Fibroblast of lung (primary cell): ENCODE data around the gene MROH7. TPM values are rescaled to one million over a fixed set of nuclear protein-coding genes. Genes with fewer than 3 reads are reported as not detected.

Experiments
- DNase-seq, 2 donors: peaks; one replicate each; pipeline versions ENCODE4 v3.0.0 to v3.0.0-alpha.2; 2010; ENCODE audit warnings: low read depth in 2 of 2
- H2AFZ ChIP-seq: 2 replicates; pipeline ENCODE4 v1.5.1; 2012; ENCODE audit warnings: low read length, control low read depth, inconsistent platforms
- H3K27ac ChIP-seq: 2 replicates; pipeline ENCODE4 v1.5.1; 2011; ENCODE audit warnings: low read length, control low read depth; ENCODE audit not compliant: insufficient read depth
- H3K27me3 ChIP-seq: 2 replicates; pipeline ENCODE4 v1.5.1; 2011; ENCODE audit warnings: mild to moderate bottlenecking, low read length; ENCODE audit not compliant: control insufficient read depth, insufficient read depth
- H3K36me3 ChIP-seq: 2 replicates; pipeline ENCODE4 v1.5.1; 2011; ENCODE audit warnings: low read length; ENCODE audit not compliant: control insufficient read depth, insufficient read depth
- H3K4me1 ChIP-seq: 2 replicates; pipeline ENCODE4 v1.5.1; 2011; ENCODE audit warnings: low read length; ENCODE audit not compliant: control insufficient read depth, insufficient read depth; ENCODE audit errors: extremely low read depth
- H3K4me2 ChIP-seq: 2 replicates; pipeline ENCODE4 v1.5.1; 2011; ENCODE audit warnings: low read length, control low read depth; ENCODE audit not compliant: insufficient read depth; ENCODE audit errors: extremely low read depth
- H3K4me3 ChIP-seq, 4 experiments: fragments of 200-600 bp in 1 of 4; sonication (generic) in 1 of 4; replicated peaks in 1 of 4; 2 replicates each; pipeline ENCODE4 v1.5.1; 2011 to 2016; ENCODE audit warnings: low read length in 4 of 4, low read depth in 3 of 4, mild to moderate bottlenecking in 3 of 4, control low read depth in 2 of 4, inconsistent platforms in 1 of 4, mixed read lengths in 1 of 4; ENCODE audit not compliant: insufficient read depth in 1 of 4; ENCODE audit errors: control extremely low read depth in 1 of 4
- H3K79me2 ChIP-seq: 2 replicates; pipeline ENCODE4 v1.5.1; 2012; ENCODE audit warnings: mild to moderate bottlenecking, low read length, inconsistent platforms; ENCODE audit not compliant: control insufficient read depth, insufficient read depth
- H3K9ac ChIP-seq: 2 replicates; pipeline ENCODE4 v1.5.1; 2011; ENCODE audit warnings: mild to moderate bottlenecking, low read length, control low read depth; ENCODE audit not compliant: insufficient read depth
- H3K9me3 ChIP-seq: 2 replicates; pipeline ENCODE4 v1.5.1; 2012; ENCODE audit warnings: low read depth, low read length; ENCODE audit not compliant: control insufficient read depth, insufficient read depth
- H4K20me1 ChIP-seq: 2 replicates; pipeline ENCODE4 v1.5.1; 2011; ENCODE audit warnings: low read length; ENCODE audit not compliant: control insufficient read depth, insufficient read depth; ENCODE audit errors: extremely low read depth
- EZH2 ChIP-seq: IDR thresholded peaks from 2 replicates; pipeline ENCODE4 v1.5.1; 2012; ENCODE audit warnings: low read length, control low read depth, mild to moderate bottlenecking; ENCODE audit errors: missing control alignments
- polyA plus RNA-seq, 2 donors: library from polyadenylated mRNA; depleted of rRNA in 1 of 2; stranded (reverse) in 1 of 2; unstranded in 1 of 2; fragments of >200 nt; gene quantifications; 2 replicates each; pipeline ENCODE4 v1.2.1, GENCODE V29; 2011 to 2012; ENCODE audit warnings: missing spikeins in 1 of 2
- total RNA-seq: library from RNA; depleted of rRNA; stranded (reverse); fragments of >200 nt; gene quantifications from 2 replicates; pipeline ENCODE4 v1.2.1, GENCODE V29; 2014
- TF ChIP-seq, protein P1 (sequence below), 2 donors: IDR thresholded peaks in 1 of 2; conservative IDR thresholded peaks in 1 of 2; 1 replicate in 1 of 2; 2 replicates in 1 of 2; pipeline ENCODE4 v1.5.1; 2011 to 2012; ENCODE audit warnings: low read length in 2 of 2, control low read depth in 1 of 2, inconsistent platforms in 1 of 2, low read depth in 1 of 2, mild to moderate bottlenecking in 1 of 2

The MROH7 gene
- total and polyA plus RNA-seq, 2 donors (not counting 1 experiment from before 2014, with no cell fraction given), result 0.01 to 0.33 TPM

- no peaks in the 10 kb centered on the region for H3K79me2 ChIP-seq
- no peaks in the 10 kb centered on the region for H3K27me3 ChIP-seq
- no peaks in the 10 kb centered on the region for H3K9me3 ChIP-seq
- no peak overlapping the region for H3K4me2 ChIP-seq
- no peaks in the 10 kb centered on the region for H3K4me1 ChIP-seq
- no peak for DNase-seq
- TF ChIP-seq EZH2, result no peak
- TF ChIP-seq, protein P1, sequence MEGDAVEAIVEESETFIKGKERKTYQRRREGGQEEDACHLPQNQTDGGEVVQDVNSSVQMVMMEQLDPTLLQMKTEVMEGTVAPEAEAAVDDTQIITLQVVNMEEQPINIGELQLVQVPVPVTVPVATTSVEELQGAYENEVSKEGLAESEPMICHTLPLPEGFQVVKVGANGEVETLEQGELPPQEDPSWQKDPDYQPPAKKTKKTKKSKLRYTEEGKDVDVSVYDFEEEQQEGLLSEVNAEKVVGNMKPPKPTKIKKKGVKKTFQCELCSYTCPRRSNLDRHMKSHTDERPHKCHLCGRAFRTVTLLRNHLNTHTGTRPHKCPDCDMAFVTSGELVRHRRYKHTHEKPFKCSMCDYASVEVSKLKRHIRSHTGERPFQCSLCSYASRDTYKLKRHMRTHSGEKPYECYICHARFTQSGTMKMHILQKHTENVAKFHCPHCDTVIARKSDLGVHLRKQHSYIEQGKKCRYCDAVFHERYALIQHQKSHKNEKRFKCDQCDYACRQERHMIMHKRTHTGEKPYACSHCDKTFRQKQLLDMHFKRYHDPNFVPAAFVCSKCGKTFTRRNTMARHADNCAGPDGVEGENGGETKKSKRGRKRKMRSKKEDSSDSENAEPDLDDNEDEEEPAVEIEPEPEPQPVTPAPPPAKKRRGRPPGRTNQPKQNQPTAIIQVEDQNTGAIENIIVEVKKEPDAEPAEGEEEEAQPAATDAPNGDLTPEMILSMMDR (conservative IDR thresholded peaks at IDR 0.05 in 1 of 2, IDR thresholded peaks at IDR 0.05 in 1 of 2; ENCODE audit: low read depth in 1 of 2, low read length in 2 of 2), result no peak
- no peak overlapping the region for H3K27ac ChIP-seq
- no peaks in the 10 kb centered on the region for H4K20me1 ChIP-seq
- H3K9ac ChIP-seq, result no peak overlapping the region
- no peak overlapping the region for H3K4me3 ChIP-seq
- H3K36me3 ChIP-seq, result no peaks in the 10 kb centered on the region
- H2AFZ ChIP-seq, result no peak overlapping the region
Measured at GRCh38 chr1:54667797-54668196, 26.2 kb downstream of the MROH7 start.

DNA sequence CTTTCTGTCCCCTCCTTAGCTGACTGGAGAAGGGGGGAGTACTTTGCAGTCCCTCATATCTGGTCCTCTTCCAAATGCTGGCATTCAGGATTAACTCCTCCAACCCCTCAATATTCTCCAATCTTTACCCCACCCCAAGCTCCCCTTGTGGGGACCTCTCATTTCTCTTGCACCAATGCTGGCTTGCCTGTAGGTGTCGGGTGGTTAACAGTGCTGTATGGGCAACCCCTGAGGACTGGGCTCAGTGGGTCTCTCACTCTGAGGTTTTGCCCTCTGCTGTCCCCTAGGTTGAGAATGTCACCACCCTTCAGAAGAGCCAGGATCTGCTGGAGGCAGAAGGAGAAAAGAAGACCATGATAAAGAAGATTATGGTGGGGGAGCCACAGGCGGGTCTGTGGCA lies 27.0 kb downstream of the MROH7 start:
- Histone ChIP-seq H3K4me1 (no peaks in the 10 kb centered on the region), H3K9me3 (no peaks in the 10 kb centered on the region), H3K79me2 (no peaks in the 10 kb centered on the region), H3K27ac (no peak overlapping the region), H3K4me2 (no peak overlapping the region), H3K27me3 (no peaks in the 10 kb centered on the region), H3K4me3 (no peak overlapping the region), H3K9ac (no peak overlapping the region), H3K36me3 (no peaks in the 10 kb centered on the region), H4K20me1 (no peaks in the 10 kb centered on the region), H2AFZ (no peak overlapping the region)
- no peak for DNase-seq
- TF ChIP-seq, protein P1 (conservative IDR thresholded peaks at IDR 0.05 in 1 of 2, IDR thresholded peaks at IDR 0.05 in 1 of 2; ENCODE audit: low read depth in 1 of 2, low read length in 2 of 2), result no peak
- no peak for TF ChIP-seq EZH2

GRCh38 chr1:54671985-54672608 lies 30.5 kb downstream of the MROH7 start:
- Histone ChIP-seq H3K36me3 (no peaks in the 10 kb centered on the region), H2AFZ (no peak overlapping the region), H3K9me3 (no peaks in the 10 kb centered on the region), H3K27ac (no peak overlapping the region), H3K27me3 (no peaks in the 10 kb centered on the region), H3K4me3 (no peak overlapping the region), H3K79me2 (no peaks in the 10 kb centered on the region), H4K20me1 (no peaks in the 10 kb centered on the region), H3K4me2 (no peak overlapping the region), H3K9ac (no peak overlapping the region), H3K4me1 (no peaks in the 10 kb centered on the region)
- DNase-seq, result peak; percentile 36 to 47
- peak; percentile 30 for TF ChIP-seq EZH2
- TF ChIP-seq, protein P1 (conservative IDR thresholded peaks at IDR 0.05 in 1 of 2, IDR thresholded peaks at IDR 0.05 in 1 of 2; ENCODE audit: low read depth in 1 of 2, low read length in 2 of 2), result peak; percentile 91 to 94
